H1 (cell line): ENCODE data around the gene METRNL. TPM values are rescaled to one million over a fixed set of nuclear protein-coding genes. Genes with fewer than 3 reads are reported as not detected.
"Not testable (repeated sequence)": the region's sequence is repeated elsewhere in the genome, so short reads cannot be mapped to it uniquely, and the experiment has no call there.

Experiments used
- CTCF ChIA-PET: fragments of 300-600 bp; sonication (Branson Sonifier 250); formaldehyde crosslinking; loops from one replicate; lab custom pipeline; 2021; ENCODE audit not compliant: partially characterized antibody; lab: Charles Lee
- POLR2A ChIA-PET: fragments of 300-600 bp; sonication (Branson Sonifier 250); formaldehyde crosslinking; loops from one replicate; lab custom pipeline; 2021; ENCODE audit warnings: inconsistent platforms; ENCODE audit not compliant: partially characterized antibody; lab: Charles Lee
- DNase-seq, 2 experiments: peaks; one replicate each; pipeline versions ENCODE4 v3.0.0 to v3.0.0-alpha.2; 2010 to 2022; ENCODE audit warnings: low spot score in 2 of 2, low read depth in 1 of 2, mixed read lengths in 1 of 2
- FAIRE-seq: peaks from 2 replicates; lab custom pipeline; 2011; peaks lifted over from hg19 to GRCh38; lab: Jason Lieb, UNC
- H2AFZ ChIP-seq: 2 replicates; pipeline ENCODE4 v1.8.1; 2012; ENCODE audit warnings: low read length, inconsistent platforms
- H2AK5ac ChIP-seq: 2 replicates; pipeline ENCODE4 v1.6.1; 2013; ENCODE audit warnings: low read depth, low read length
- H2BK120ac ChIP-seq: replicated peaks from 2 replicates; pipeline ENCODE3; 2013; ENCODE audit warnings: low read depth, low read length, inconsistent platforms
- H2BK12ac ChIP-seq: 2 replicates; pipeline ENCODE4 v1.6.1; 2013; ENCODE audit warnings: low read depth, low read length
- H2BK15ac ChIP-seq: 2 replicates; pipeline ENCODE4 v1.6.1; 2013; ENCODE audit warnings: low read length
- H2BK20ac ChIP-seq: 2 replicates; pipeline ENCODE4 v1.6.1; 2013; ENCODE audit warnings: low read length
- H2BK5ac ChIP-seq: 2 replicates; pipeline ENCODE4 v1.6.1; 2013; ENCODE audit warnings: low read depth, low read length
- H3K14ac ChIP-seq: 2 replicates; pipeline ENCODE4 v1.6.1; 2013; ENCODE audit warnings: inconsistent platforms; ENCODE audit not compliant: insufficient read length
- H3K18ac ChIP-seq: 2 replicates; pipeline ENCODE4 v1.6.1; 2013; ENCODE audit warnings: low read length; ENCODE audit errors: extremely low read depth
- H3K23ac ChIP-seq: 2 replicates; pipeline ENCODE4 v1.6.1; 2013; ENCODE audit warnings: inconsistent platforms; ENCODE audit not compliant: insufficient read length
- H3K23me2 ChIP-seq: 2 replicates; pipeline ENCODE4 v1.6.1; 2013; ENCODE audit warnings: low read depth, low read length
- H3K27ac ChIP-seq: 2 replicates; pipeline ENCODE4 v1.6.1; 2011; ENCODE audit warnings: low read depth, low read length, inconsistent platforms
- H3K27me3 ChIP-seq, 4 experiments: replicated peaks in 1 of 4; 1 replicate in 1 of 4; 2 replicates in 3 of 4; pipeline versions ENCODE4 v1.6.1 to v1.8.1; 2011 to 2013; ENCODE audit warnings: low read length in 3 of 4, mild to moderate bottlenecking in 3 of 4, inconsistent platforms in 2 of 4, mixed read lengths in 2 of 4, moderate library complexity in 1 of 4; ENCODE audit not compliant: control insufficient read depth in 3 of 4, insufficient read depth in 3 of 4; ENCODE audit errors: extremely low read depth in 1 of 4
- H3K36me3 ChIP-seq, 4 experiments: 2 replicates each; pipeline versions ENCODE4 v1.6.1 to v1.8.1; 2011 to 2013; ENCODE audit warnings: mild to moderate bottlenecking in 4 of 4, low read length in 3 of 4, moderate library complexity in 2 of 4, control low read depth in 1 of 4, inconsistent platforms in 1 of 4; ENCODE audit not compliant: insufficient read depth in 4 of 4, control insufficient read depth in 2 of 4
- H3K4ac ChIP-seq: replicated peaks from 2 replicates; pipeline ENCODE3; 2013; ENCODE audit warnings: low read length, low read depth, mixed read lengths, inconsistent platforms; ENCODE audit not compliant: insufficient read length
- H3K4me1 ChIP-seq, 4 experiments: replicated peaks in 1 of 4; 1 replicate in 1 of 4; 2 replicates in 3 of 4; pipeline versions ENCODE4 v1.6.1 to v1.8.1; 2011 to 2013; ENCODE audit warnings: low read length in 3 of 4, inconsistent platforms in 2 of 4, mixed read lengths in 1 of 4; ENCODE audit not compliant: insufficient read depth in 4 of 4, control insufficient read depth in 3 of 4
- H3K4me2 ChIP-seq, 2 experiments: 2 replicates each; pipeline versions ENCODE4 v1.6.1 to v1.8.1; 2011 to 2013; ENCODE audit warnings: low read depth in 2 of 2, low read length in 2 of 2, control low read depth in 1 of 2, inconsistent platforms in 1 of 2, mild to moderate bottlenecking in 1 of 2; ENCODE audit not compliant: insufficient read depth in 1 of 2
- H3K4me3 ChIP-seq, 4 experiments: fragments of 200-600, 300-600 bp in 1 of 4; sonication (generic), shearing (Covaris generic), sonication (Bioruptor Twin) in 1 of 4; 2 replicates each; pipeline versions ENCODE4 v1.5.1 to v1.8.1; 2011 to 2016; ENCODE audit warnings: low read length in 4 of 4, low read depth in 3 of 4, control low read depth in 2 of 4, inconsistent platforms in 2 of 4, mild to moderate bottlenecking in 2 of 4, mixed read lengths in 1 of 4, moderate library complexity in 1 of 4; ENCODE audit not compliant: insufficient read depth in 2 of 4; ENCODE audit errors: extremely low read depth in 1 of 4
- H3K56ac ChIP-seq: replicated peaks from 2 replicates; pipeline ENCODE3; 2013; ENCODE audit warnings: low read depth, mild to moderate bottlenecking, mixed read lengths, low read length, inconsistent platforms; ENCODE audit not compliant: insufficient read length
- H3K79me1 ChIP-seq: 2 replicates; pipeline ENCODE4 v1.6.1; 2013; ENCODE audit warnings: low read depth, low read length, control low read depth
- H3K79me2 ChIP-seq, 2 experiments: 2 replicates each; pipeline versions ENCODE4 v1.6.1 to v1.8.1; 2012 to 2013; ENCODE audit warnings: low read length in 2 of 2, mild to moderate bottlenecking in 2 of 2, inconsistent platforms in 1 of 2; ENCODE audit not compliant: insufficient read depth in 2 of 2, control insufficient read depth in 1 of 2
- H3K9ac ChIP-seq, 4 experiments: replicated peaks in 1 of 4; 1 replicate in 1 of 4; 2 replicates in 3 of 4; pipeline versions ENCODE4 v1.6.1 to v1.8.1; 2011 to 2013; ENCODE audit warnings: low read depth in 3 of 4, low read length in 3 of 4, control low read depth in 2 of 4, mild to moderate bottlenecking in 2 of 4, moderate library complexity in 2 of 4, inconsistent platforms in 1 of 4; ENCODE audit errors: extremely low read depth in 1 of 4
- H3K9me3 ChIP-seq, 2 experiments: 2 replicates each; pipeline versions ENCODE4 v1.6.1 to v1.8.1; 2012 to 2013; ENCODE audit warnings: mild to moderate bottlenecking in 2 of 2, moderate library complexity in 2 of 2, control low read depth in 1 of 2, inconsistent platforms in 1 of 2, low read depth in 1 of 2, low read length in 1 of 2, mixed read lengths in 1 of 2; ENCODE audit not compliant: insufficient read depth in 2 of 2
- H4K20me1 ChIP-seq, 2 experiments: replicated peaks in 1 of 2; 2 replicates each; pipeline versions ENCODE3 to v1.8.1; 2011 to 2013; ENCODE audit warnings: inconsistent platforms in 2 of 2, low read length in 2 of 2, mild to moderate bottlenecking in 1 of 2; ENCODE audit not compliant: insufficient read depth in 2 of 2, control insufficient read depth in 1 of 2
- H4K5ac ChIP-seq: 2 replicates; pipeline ENCODE4 v1.6.1; 2013; ENCODE audit warnings: low read length, low read depth, mixed read lengths, inconsistent platforms; ENCODE audit not compliant: insufficient read length
- H4K8ac ChIP-seq: 2 replicates; pipeline ENCODE4 v1.8.0; 2013; ENCODE audit warnings: mild to moderate bottlenecking, moderate library complexity, low read length, inconsistent platforms; ENCODE audit not compliant: insufficient read depth; ENCODE audit errors: extremely low read depth
- H4K91ac ChIP-seq: replicated peaks from 2 replicates; pipeline ENCODE3; 2013; ENCODE audit warnings: low read length, mixed read lengths, inconsistent platforms; ENCODE audit not compliant: insufficient read length
- CBX8 ChIP-seq: fragments of 300-800, 300-1000 bp; sonication (generic); IDR thresholded peaks from 2 replicates; pipeline ENCODE4 v1.7.1; 2016; ENCODE audit warnings: low read depth, low read length, borderline replicate concordance
- WGBS, 2 experiments: shearing (Covaris generic) in 1 of 2; methylation state at CpG; one replicate each; pipeline versions ENCODE4 v1.1.6 to v1.1.7; 2013 to 2015; ENCODE audit warnings: low lambda C conversion rate in 2 of 2, mixed read lengths in 2 of 2, inconsistent platforms in 1 of 2, low coverage in 1 of 2, missing lambda C conversion rate in 1 of 2; ENCODE audit not compliant: insufficient replicate concordance in 2 of 2, insufficient coverage in 1 of 2, insufficient read length in 1 of 2; ENCODE audit errors: extremely low coverage in 1 of 2, missing lambda C conversion rate in 1 of 2; 5-methylcytosine and 5-hydroxymethylcytosine counted together
- polyA plus RNA-seq, 7 experiments: library from polyadenylated mRNA; depleted of rRNA in 3 of 7; stranded (reverse) in 5 of 7; unstranded in 2 of 7; fragments of >200 nt in 5 of 7; fragments of 200-250 nt in 2 of 7; gene quantifications; 1 replicate in 5 of 7; 2 replicates in 1 of 7; 4 replicates in 1 of 7; pipeline versions ENCODE4 v1.2.1 to v1.2.3, GENCODE V29; 2011 to 2013; ENCODE audit warnings: missing spikeins in 2 of 7, mixed read lengths in 2 of 7
- total RNA-seq: library from RNA; stranded (reverse); fragmentation: NEBNext Ultra II Directional; extraction: Animal tissue kit (Norgen Biotek cat#: 25700); gene quantifications from 2 replicates; pipeline ENCODE4 v1.2.1, GENCODE V29; 2021

Gene METRNL
- total and polyA plus RNA-seq, 2 of the 8 experiments (the other 6 are each of a cell fraction or from before 2014, with no cell fraction given): 13.9 to 14.2 TPM

GRCh38 chr17:83037874-83038165 is 41.6 kb upstream of the METRNL start (continued):
- TF ChIP-seq CBX8: no peak

DNA sequence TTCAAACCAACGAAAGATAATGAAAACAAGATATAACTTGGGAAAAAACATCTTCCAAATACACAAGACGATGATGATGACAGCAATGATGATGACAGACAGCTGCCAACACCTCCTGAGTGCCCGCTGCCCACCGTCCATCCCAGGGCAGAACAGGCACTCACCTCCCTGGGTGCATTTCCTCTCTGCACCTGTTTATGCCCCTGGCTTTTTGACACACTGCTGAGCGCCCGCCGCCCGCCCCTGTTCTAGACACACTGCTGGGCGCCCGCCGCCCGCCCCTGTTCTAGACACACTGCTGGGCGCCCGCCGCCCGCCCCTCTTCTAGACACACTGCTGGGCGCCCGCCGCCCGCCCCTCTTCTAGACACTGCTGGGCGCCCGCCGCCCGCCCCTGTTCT is 40.4 kb upstream of the METRNL start:
- H3K36me3 ChIP-seq, H3K56ac ChIP-seq, H3K23me2 ChIP-seq, H2BK15ac ChIP-seq, H3K27me3 ChIP-seq, H4K91ac ChIP-seq, H3K18ac ChIP-seq, H2AFZ ChIP-seq, H2BK5ac ChIP-seq, H3K9ac ChIP-seq, H3K14ac ChIP-seq, H3K4me1 ChIP-seq, H2BK120ac ChIP-seq, H3K4ac ChIP-seq, FAIRE-seq, DNase-seq, H3K23ac ChIP-seq, H4K8ac ChIP-seq, H3K4me2 ChIP-seq, H3K27ac ChIP-seq, H4K5ac ChIP-seq, H3K4me3 ChIP-seq, H2BK12ac ChIP-seq, H2AK5ac ChIP-seq, H4K20me1 ChIP-seq, H3K79me1 ChIP-seq, POLR2A ChIA-PET, H2BK20ac ChIP-seq, H3K79me2 ChIP-seq: not testable (repeated sequence)
- WGBS, 2 experiments: 86% methylated on average over 4 of the region's 24 CpGs; no CpG with 5 or more reads in 1 of the 2 experiments
- peaks cover 20 to 22% of the 10 kb centered on the region in 2 experiments for H3K9me3 ChIP-seq
- CTCF ChIA-PET: interaction anchor here (1.5 kb wide), 2 partner anchors 9 to 19 kb away, joined by 3 read pairs; no protein-coding TSS in a partner anchor
